Activated CD8-positive, alpha-beta memory T cell treated with anti-CD3 and anti-CD28 coated beads, Interleukin-2, amount 10 ng/mL, durations not matched to agents 7 days and 5 days (primary cell): ENCODE data around the gene C16orf90. TPM values are rescaled to one million over a fixed set of nuclear protein-coding genes. Genes with fewer than 3 reads are reported as not detected.

Source experiments
- microRNA-seq: library from miRNA; unstranded; fragments of <30 nt; microRNA quantifications from one replicate; pipeline ENCODE4 v1.2.0, GENCODE V29; 2022
- total RNA-seq, 2 experiments: library from RNA; stranded (reverse); gene quantifications; one replicate each; pipeline ENCODE4 v1.2.3, GENCODE V29; 2021

The C16orf90 gene
- total RNA-seq, 2 experiments from 2014 or later, result not detected

Small RNAs within 50 kb of the gene (microRNA-seq; reads per million reads assigned to microRNA genes)
- not detected for gene MIR6126

Other genes starting within 250 kb of the C16orf90 start
- gene MEFV, start 238.9 kb downstream of the C16orf90 start, total RNA-seq, result under 1 TPM; 0.07 to 0.09 TPM
- gene ZNF263, start 212.0 kb downstream of the C16orf90 start, total RNA-seq, result 10 to 100 TPM; 21.5 to 25.6 TPM
- gene TIGD7, start 190.1 kb downstream of the C16orf90 start, total RNA-seq, result 1 to 10 TPM; 4.8 to 6.7 TPM
- 10 to 100 TPM; 37.5 to 38.4 TPM for gene ZNF75A, start 190.0 kb downstream of the C16orf90 start, total RNA-seq
- not detected for gene OR2C1, start 139.6 kb downstream of the C16orf90 start, total RNA-seq
- gene ZSCAN32, start 94.5 kb downstream of the C16orf90 start, total RNA-seq, result 10 to 100 TPM; 15.6 to 18.2 TPM
- gene ZNF174, start 94.3 kb downstream of the C16orf90 start, total RNA-seq, result 10 to 100 TPM; 13.9 to 15.4 TPM
- gene ZNF597, start 52.0 kb downstream of the C16orf90 start, total RNA-seq, result 1 to 10 TPM; 2.4 to 2.6 TPM
- gene NAA60, start 51.8 kb downstream of the C16orf90 start, total RNA-seq, result 10 to 100 TPM; 50.2 to 50.6 TPM
- 10 to 100 TPM; 11.4 to 18.0 TPM for gene CLUAP1, start 5.5 kb upstream of the C16orf90 start, total RNA-seq
- gene NLRC3, start 81.9 kb upstream of the C16orf90 start, total RNA-seq, result 100 to 1,000 TPM in 1 of 2 experiments, 10 to 100 TPM in 1; 77.2 to 116 TPM
- gene SLX4, start 116.1 kb upstream of the C16orf90 start, total RNA-seq, result 10 to 100 TPM; 19.0 to 24.6 TPM
- 10 to 100 TPM; 33.8 to 53.4 TPM for gene DNASE1, start 159.2 kb upstream of the C16orf90 start, total RNA-seq
- gene TRAP1, start 222.0 kb upstream of the C16orf90 start, total RNA-seq, result 100 to 1,000 TPM; 147 to 193 TPM